ENCODE measurements around the gene ASB10.

- no peak for TF ChIP-seq NRF1 (IDR thresholded peaks at IDR 0.05; ENCODE audit: low read depth, low read length)
- no peak for TF ChIP-seq TCF12 (IDR thresholded peaks at IDR 0.05)
These were observed 12.1 kb upstream of the ASB10 start for GRCh38 chr7:151198945-151199848.
